Epithelial cell of prostate (primary cell): Measurements from ENCODE around the gene PDCL3.

Source experiments
- DNase-seq: peaks from one replicate; pipeline ENCODE4 v3.0.0-alpha.2; 2011; ENCODE audit warnings: low read depth, low spot score
- H3K27ac ChIP-seq: fragments of 450-650 bp; 2 replicates; pipeline ENCODE4 v1.5.1; 2017; ENCODE audit warnings: mild to moderate bottlenecking

Gene PDCL3

GRCh38 chr2:100562613-100563406 is at the start of gene PDCL3:
Gene PDCL3, plus strand, starts transcription at chr2:100562993. Its CDS starts 75 bp downstream, at chr2:100563068.
- DNase-seq: peak; percentile 99
- peak within 1 kb of the TSS; percentile 88 for H3K27ac ChIP-seq

GRCh38 chr2:100513650-100514049 is 49.1 kb upstream of the PDCL3 start:
- no peak overlapping the region for H3K27ac ChIP-seq
- no peak for DNase-seq

- no peak overlapping the region for H3K27ac ChIP-seq
- no peak for DNase-seq
Measured at GRCh38 chr2:100517556-100517955, 45.2 kb upstream of the PDCL3 start.

- H3K27ac ChIP-seq: no peak overlapping the region
- DNase-seq: no peak
Measured at GRCh38 chr2:100518801-100519200, 44.0 kb upstream of the PDCL3 start.

- no peak for DNase-seq
- no peak overlapping the region for H3K27ac ChIP-seq
Measured at GRCh38 chr2:100520224-100520623, 42.6 kb upstream of the PDCL3 start.

GRCh38 chr2:100522430-100522829 is 40.4 kb upstream of the PDCL3 start:
- no peak overlapping the region for H3K27ac ChIP-seq

GRCh38 chr2:100524331-100524730 is 38.5 kb upstream of the PDCL3 start:
- DNase-seq: no peak

More at GRCh38 chr2:100522430-100522829, 40.4 kb upstream of the PDCL3 start:
- DNase-seq: no peak

GRCh38 chr2:100526868-100527267 is 35.9 kb upstream of the PDCL3 start:
- DNase-seq: no peak
- H3K27ac ChIP-seq: no peak overlapping the region

More at GRCh38 chr2:100524331-100524730, 38.5 kb upstream of the PDCL3 start:
- no peak overlapping the region for H3K27ac ChIP-seq

GRCh38 chr2:100527440-100528015 is 35.3 kb upstream of the PDCL3 start:
- H3K27ac ChIP-seq: no peak overlapping the region
- no peak for DNase-seq

- H3K27ac ChIP-seq: no peak overlapping the region
- DNase-seq: no peak
Measured at GRCh38 chr2:100529176-100529575, 33.6 kb upstream of the PDCL3 start.

- DNase-seq: no peak
- no peak overlapping the region for H3K27ac ChIP-seq
Measured at GRCh38 chr2:100529900-100530299, 32.9 kb upstream of the PDCL3 start.

- no peak for DNase-seq
- no peak overlapping the region for H3K27ac ChIP-seq
Measured at GRCh38 chr2:100535855-100536254, 26.9 kb upstream of the PDCL3 start.

GRCh38 chr2:100537918-100538317 is 24.9 kb upstream of the PDCL3 start:
- DNase-seq: no peak

GRCh38 chr2:100539221-100539620 is 23.6 kb upstream of the PDCL3 start:
- H3K27ac ChIP-seq: no peak overlapping the region
- no peak for DNase-seq

More at GRCh38 chr2:100537918-100538317, 24.9 kb upstream of the PDCL3 start:
- H3K27ac ChIP-seq: no peak overlapping the region

GRCh38 chr2:100541404-100541803 is 21.4 kb upstream of the PDCL3 start:
- H3K27ac ChIP-seq: no peak overlapping the region
- DNase-seq: no peak

GRCh38 chr2:100542418-100542817 is 20.4 kb upstream of the PDCL3 start:
- no peak for DNase-seq
- no peak overlapping the region for H3K27ac ChIP-seq

- no peak for DNase-seq
- H3K27ac ChIP-seq: no peak overlapping the region
Measured at GRCh38 chr2:100544911-100545596, 17.7 kb upstream of the PDCL3 start.

- no peak for DNase-seq
Measured at GRCh38 chr2:100546469-100546868, 16.3 kb upstream of the PDCL3 start.

GRCh38 chr2:100548771-100549170 is 14.0 kb upstream of the PDCL3 start:
- H3K27ac ChIP-seq: no peak overlapping the region
- no peak for DNase-seq

More at GRCh38 chr2:100546469-100546868, 16.3 kb upstream of the PDCL3 start:
- no peak overlapping the region for H3K27ac ChIP-seq

- DNase-seq: no peak
- no peak overlapping the region for H3K27ac ChIP-seq
Measured at GRCh38 chr2:100551303-100551702, 11.5 kb upstream of the PDCL3 start.

GRCh38 chr2:100554798-100555407 is 7.9 kb upstream of the PDCL3 start:
- H3K27ac ChIP-seq: no peak overlapping the region
- DNase-seq: no peak
